H1 (cell line): Measurements from ENCODE around the gene HRCT1. TPM values are rescaled to one million over a fixed set of nuclear protein-coding genes. Genes with fewer than 3 reads are reported as not detected.

Source experiments
- CTCF ChIA-PET: fragments of 300-600 bp; sonication (Branson Sonifier 250); formaldehyde crosslinking; loops from one replicate; lab custom pipeline; 2021; ENCODE audit not compliant: partially characterized antibody; lab: Charles Lee
- POLR2A ChIA-PET: fragments of 300-600 bp; sonication (Branson Sonifier 250); formaldehyde crosslinking; loops from one replicate; lab custom pipeline; 2021; ENCODE audit warnings: inconsistent platforms; ENCODE audit not compliant: partially characterized antibody; lab: Charles Lee
- DNase-seq, 2 experiments: peaks; one replicate each; pipeline versions ENCODE4 v3.0.0 to v3.0.0-alpha.2; 2010 to 2022; ENCODE audit warnings: low spot score in 2 of 2, low read depth in 1 of 2, mixed read lengths in 1 of 2
- FAIRE-seq: peaks from 2 replicates; lab custom pipeline; 2011; peaks lifted over from hg19 to GRCh38; lab: Jason Lieb, UNC
- H2AFZ ChIP-seq: 2 replicates; pipeline ENCODE4 v1.8.1; 2012; ENCODE audit warnings: low read length, inconsistent platforms
- H2AK5ac ChIP-seq: 2 replicates; pipeline ENCODE4 v1.6.1; 2013; ENCODE audit warnings: low read depth, low read length
- H2BK120ac ChIP-seq: replicated peaks from 2 replicates; pipeline ENCODE3; 2013; ENCODE audit warnings: low read depth, low read length, inconsistent platforms
- H2BK12ac ChIP-seq: 2 replicates; pipeline ENCODE4 v1.6.1; 2013; ENCODE audit warnings: low read depth, low read length
- H2BK15ac ChIP-seq: 2 replicates; pipeline ENCODE4 v1.6.1; 2013; ENCODE audit warnings: low read length
- H2BK20ac ChIP-seq: 2 replicates; pipeline ENCODE4 v1.6.1; 2013; ENCODE audit warnings: low read length
- H2BK5ac ChIP-seq: 2 replicates; pipeline ENCODE4 v1.6.1; 2013; ENCODE audit warnings: low read depth, low read length
- H3K14ac ChIP-seq: 2 replicates; pipeline ENCODE4 v1.6.1; 2013; ENCODE audit warnings: inconsistent platforms; ENCODE audit not compliant: insufficient read length
- H3K18ac ChIP-seq: 2 replicates; pipeline ENCODE4 v1.6.1; 2013; ENCODE audit warnings: low read length; ENCODE audit errors: extremely low read depth
- H3K23ac ChIP-seq: 2 replicates; pipeline ENCODE4 v1.6.1; 2013; ENCODE audit warnings: inconsistent platforms; ENCODE audit not compliant: insufficient read length
- H3K23me2 ChIP-seq: 2 replicates; pipeline ENCODE4 v1.6.1; 2013; ENCODE audit warnings: low read depth, low read length
- H3K27ac ChIP-seq: 2 replicates; pipeline ENCODE4 v1.6.1; 2011; ENCODE audit warnings: low read depth, low read length, inconsistent platforms
- H3K27me3 ChIP-seq, 4 experiments: replicated peaks in 1 of 4; 1 replicate in 1 of 4; 2 replicates in 3 of 4; pipeline versions ENCODE4 v1.6.1 to v1.8.1; 2011 to 2013; ENCODE audit warnings: low read length in 3 of 4, mild to moderate bottlenecking in 3 of 4, inconsistent platforms in 2 of 4, mixed read lengths in 2 of 4, moderate library complexity in 1 of 4; ENCODE audit not compliant: control insufficient read depth in 3 of 4, insufficient read depth in 3 of 4; ENCODE audit errors: extremely low read depth in 1 of 4
- H3K36me3 ChIP-seq, 4 experiments: 2 replicates each; pipeline versions ENCODE4 v1.6.1 to v1.8.1; 2011 to 2013; ENCODE audit warnings: mild to moderate bottlenecking in 4 of 4, low read length in 3 of 4, moderate library complexity in 2 of 4, control low read depth in 1 of 4, inconsistent platforms in 1 of 4; ENCODE audit not compliant: insufficient read depth in 4 of 4, control insufficient read depth in 2 of 4
- H3K4ac ChIP-seq: replicated peaks from 2 replicates; pipeline ENCODE3; 2013; ENCODE audit warnings: low read length, low read depth, mixed read lengths, inconsistent platforms; ENCODE audit not compliant: insufficient read length
- H3K4me1 ChIP-seq, 4 experiments: replicated peaks in 1 of 4; 1 replicate in 1 of 4; 2 replicates in 3 of 4; pipeline versions ENCODE4 v1.6.1 to v1.8.1; 2011 to 2013; ENCODE audit warnings: low read length in 3 of 4, inconsistent platforms in 2 of 4, mixed read lengths in 1 of 4; ENCODE audit not compliant: insufficient read depth in 4 of 4, control insufficient read depth in 3 of 4
- H3K4me2 ChIP-seq, 2 experiments: 2 replicates each; pipeline versions ENCODE4 v1.6.1 to v1.8.1; 2011 to 2013; ENCODE audit warnings: low read depth in 2 of 2, low read length in 2 of 2, control low read depth in 1 of 2, inconsistent platforms in 1 of 2, mild to moderate bottlenecking in 1 of 2; ENCODE audit not compliant: insufficient read depth in 1 of 2
- H3K4me3 ChIP-seq, 4 experiments: fragments of 200-600, 300-600 bp in 1 of 4; sonication (generic), shearing (Covaris generic), sonication (Bioruptor Twin) in 1 of 4; 2 replicates each; pipeline versions ENCODE4 v1.5.1 to v1.8.1; 2011 to 2016; ENCODE audit warnings: low read length in 4 of 4, low read depth in 3 of 4, control low read depth in 2 of 4, inconsistent platforms in 2 of 4, mild to moderate bottlenecking in 2 of 4, mixed read lengths in 1 of 4, moderate library complexity in 1 of 4; ENCODE audit not compliant: insufficient read depth in 2 of 4; ENCODE audit errors: extremely low read depth in 1 of 4
- H3K56ac ChIP-seq: replicated peaks from 2 replicates; pipeline ENCODE3; 2013; ENCODE audit warnings: low read depth, mild to moderate bottlenecking, mixed read lengths, low read length, inconsistent platforms; ENCODE audit not compliant: insufficient read length
- H3K79me1 ChIP-seq: 2 replicates; pipeline ENCODE4 v1.6.1; 2013; ENCODE audit warnings: low read depth, low read length, control low read depth
- H3K79me2 ChIP-seq, 2 experiments: 2 replicates each; pipeline versions ENCODE4 v1.6.1 to v1.8.1; 2012 to 2013; ENCODE audit warnings: low read length in 2 of 2, mild to moderate bottlenecking in 2 of 2, inconsistent platforms in 1 of 2; ENCODE audit not compliant: insufficient read depth in 2 of 2, control insufficient read depth in 1 of 2
- H3K9ac ChIP-seq, 4 experiments: replicated peaks in 1 of 4; 1 replicate in 1 of 4; 2 replicates in 3 of 4; pipeline versions ENCODE4 v1.6.1 to v1.8.1; 2011 to 2013; ENCODE audit warnings: low read depth in 3 of 4, low read length in 3 of 4, control low read depth in 2 of 4, mild to moderate bottlenecking in 2 of 4, moderate library complexity in 2 of 4, inconsistent platforms in 1 of 4; ENCODE audit errors: extremely low read depth in 1 of 4
- H3K9me3 ChIP-seq, 2 experiments: 2 replicates each; pipeline versions ENCODE4 v1.6.1 to v1.8.1; 2012 to 2013; ENCODE audit warnings: mild to moderate bottlenecking in 2 of 2, moderate library complexity in 2 of 2, control low read depth in 1 of 2, inconsistent platforms in 1 of 2, low read depth in 1 of 2, low read length in 1 of 2, mixed read lengths in 1 of 2; ENCODE audit not compliant: insufficient read depth in 2 of 2
- H4K20me1 ChIP-seq, 2 experiments: replicated peaks in 1 of 2; 2 replicates each; pipeline versions ENCODE3 to v1.8.1; 2011 to 2013; ENCODE audit warnings: inconsistent platforms in 2 of 2, low read length in 2 of 2, mild to moderate bottlenecking in 1 of 2; ENCODE audit not compliant: insufficient read depth in 2 of 2, control insufficient read depth in 1 of 2
- H4K5ac ChIP-seq: 2 replicates; pipeline ENCODE4 v1.6.1; 2013; ENCODE audit warnings: low read length, low read depth, mixed read lengths, inconsistent platforms; ENCODE audit not compliant: insufficient read length
- H4K8ac ChIP-seq: 2 replicates; pipeline ENCODE4 v1.8.0; 2013; ENCODE audit warnings: mild to moderate bottlenecking, moderate library complexity, low read length, inconsistent platforms; ENCODE audit not compliant: insufficient read depth; ENCODE audit errors: extremely low read depth
- H4K91ac ChIP-seq: replicated peaks from 2 replicates; pipeline ENCODE3; 2013; ENCODE audit warnings: low read length, mixed read lengths, inconsistent platforms; ENCODE audit not compliant: insufficient read length
- BRCA1 ChIP-seq: IDR thresholded peaks from 2 replicates; pipeline ENCODE4 v1.6.1; 2012; ENCODE audit warnings: low read depth, low read length, improper control_type of control experiment
- CBX8 ChIP-seq: fragments of 300-800, 300-1000 bp; sonication (generic); IDR thresholded peaks from 2 replicates; pipeline ENCODE4 v1.7.1; 2016; ENCODE audit warnings: low read depth, low read length, borderline replicate concordance
- FOSL1 ChIP-seq: IDR thresholded peaks from 2 replicates; pipeline ENCODE4 v1.6.1; 2011; ENCODE audit warnings: mild to moderate bottlenecking, low read depth, low read length, moderate library complexity; ENCODE audit not compliant: insufficient read depth
- RBBP5 ChIP-seq: IDR thresholded peaks from 2 replicates; pipeline ENCODE4 v1.7.1; 2012; ENCODE audit warnings: low read depth, mild to moderate bottlenecking, inconsistent platforms, low read length, moderate library complexity, borderline replicate concordance
- RXRA ChIP-seq: IDR thresholded peaks from 2 replicates; pipeline ENCODE4 v1.6.1; 2011; ENCODE audit warnings: low read depth, mild to moderate bottlenecking, low read length, moderate library complexity; ENCODE audit not compliant: insufficient read depth
- SP1 ChIP-seq: IDR thresholded peaks from 2 replicates; pipeline ENCODE4 v1.6.1; 2011; ENCODE audit warnings: low read depth, low read length
- USF2 ChIP-seq: IDR thresholded peaks from 2 replicates; pipeline ENCODE4 v1.6.1; 2011; ENCODE audit warnings: low read length, improper control_type of control experiment
- YY1 ChIP-seq: IDR thresholded peaks from 2 replicates; pipeline ENCODE4 v1.6.1; 2011; ENCODE audit warnings: low read depth, mild to moderate bottlenecking, low read length
- ZNF274 ChIP-seq: IDR thresholded peaks from 2 replicates; pipeline ENCODE4 v1.7.0; 2012; ENCODE audit warnings: low read length, borderline replicate concordance; ENCODE audit errors: extremely low read depth
- WGBS, 2 experiments: shearing (Covaris generic) in 1 of 2; methylation state at CpG; one replicate each; pipeline versions ENCODE4 v1.1.6 to v1.1.7; 2013 to 2015; ENCODE audit warnings: low lambda C conversion rate in 2 of 2, mixed read lengths in 2 of 2, inconsistent platforms in 1 of 2, low coverage in 1 of 2, missing lambda C conversion rate in 1 of 2; ENCODE audit not compliant: insufficient replicate concordance in 2 of 2, insufficient coverage in 1 of 2, insufficient read length in 1 of 2; ENCODE audit errors: extremely low coverage in 1 of 2, missing lambda C conversion rate in 1 of 2; 5-methylcytosine and 5-hydroxymethylcytosine counted together
- polyA plus RNA-seq, 7 experiments: library from polyadenylated mRNA; depleted of rRNA in 3 of 7; stranded (reverse) in 5 of 7; unstranded in 2 of 7; fragments of >200 nt in 5 of 7; fragments of 200-250 nt in 2 of 7; gene quantifications; 1 replicate in 5 of 7; 2 replicates in 1 of 7; 4 replicates in 1 of 7; pipeline versions ENCODE4 v1.2.1 to v1.2.3, GENCODE V29; 2011 to 2013; ENCODE audit warnings: missing spikeins in 2 of 7, mixed read lengths in 2 of 7
- total RNA-seq: library from RNA; stranded (reverse); fragmentation: NEBNext Ultra II Directional; extraction: Animal tissue kit (Norgen Biotek cat#: 25700); gene quantifications from 2 replicates; pipeline ENCODE4 v1.2.1, GENCODE V29; 2021

The HRCT1 gene
- total and polyA plus RNA-seq, 2 of the 8 experiments (the other 6 are each of a cell fraction or from before 2014, with no cell fraction given): not detected

GRCh38 chr9:35892051-35892450, 14.0 kb upstream of the HRCT1 start:
- no peak overlapping the region for H2BK5ac ChIP-seq
- H4K8ac ChIP-seq: no peak overlapping the region
- H2AFZ ChIP-seq: no peak overlapping the region
- no peak overlapping the region for H3K56ac ChIP-seq
- no peak for DNase-seq
- H3K9ac ChIP-seq: no peak overlapping the region
- POLR2A ChIA-PET: no interaction called here
- no peaks in the 10 kb centered on the region for H3K79me1 ChIP-seq
- H4K20me1 ChIP-seq: no peaks in the 10 kb centered on the region
- H3K36me3 ChIP-seq: no peaks in the 10 kb centered on the region
- TF ChIP-seq YY1 (no peak), RXRA (no peak), SP1 (no peak), ZNF274 (no peak), BRCA1 (no peak), RBBP5 (no peak), USF2 (no peak), CBX8 (no peak), FOSL1 (no peak)
- TF ChIP-seq, all 59 proteins: peak for 0
- Histone ChIP-seq H3K9me3 (no peaks in the 10 kb centered on the region), H3K23me2 (no peaks in the 10 kb centered on the region), H3K27ac (no peak overlapping the region), H2BK15ac (no peak overlapping the region), H3K27me3 (no peaks in the 10 kb centered on the region), H4K91ac (no peak overlapping the region), H2BK120ac (no peak overlapping the region), H3K4me3 (no peak overlapping the region), H3K18ac (no peak overlapping the region), H2BK20ac (no peak overlapping the region), H3K4me2 (no peak overlapping the region), H2BK12ac (no peak overlapping the region), H2AK5ac (no peak overlapping the region), H3K4ac (no peak overlapping the region), H3K79me2 (no peaks in the 10 kb centered on the region), H3K23ac (no peak overlapping the region), H3K14ac (no peak overlapping the region), H4K5ac (no peak overlapping the region), H3K4me1 (no peaks in the 10 kb centered on the region)
- CTCF ChIA-PET: interaction anchor here (0.8 to 1.6 kb wide), 8 partner anchors 9 to 132 kb away, joined by 3 to 6 read pairs (median 4); partner anchors contain the start of gene SPAAR
- WGBS, 2 experiments: 91% methylated on average over 1 of the region's 1 CpG; no CpG with 5 or more reads in 1 of the 2 experiments
- FAIRE-seq: no peak
